Fibroblast of mammary gland (primary cell): ENCODE results near the gene APH1A.

Experiments used
- DNase-seq: peaks from one replicate; pipeline ENCODE4 v3.0.0-alpha.2; 2010; ENCODE audit warnings: low read depth
- H3K4me3 ChIP-seq: 2 replicates; pipeline ENCODE4 v1.5.1; 2011; ENCODE audit warnings: low read depth, mild to moderate bottlenecking, low read length, moderate library complexity; ENCODE audit not compliant: control insufficient read depth
- TF ChIP-seq, protein P1 (sequence below): conservative IDR thresholded peaks from 2 replicates; pipeline ENCODE4 v1.5.1; 2011; ENCODE audit warnings: low read depth, low read length, inconsistent platforms; ENCODE audit not compliant: control insufficient read depth, insufficient read depth

Gene APH1A

DNA sequence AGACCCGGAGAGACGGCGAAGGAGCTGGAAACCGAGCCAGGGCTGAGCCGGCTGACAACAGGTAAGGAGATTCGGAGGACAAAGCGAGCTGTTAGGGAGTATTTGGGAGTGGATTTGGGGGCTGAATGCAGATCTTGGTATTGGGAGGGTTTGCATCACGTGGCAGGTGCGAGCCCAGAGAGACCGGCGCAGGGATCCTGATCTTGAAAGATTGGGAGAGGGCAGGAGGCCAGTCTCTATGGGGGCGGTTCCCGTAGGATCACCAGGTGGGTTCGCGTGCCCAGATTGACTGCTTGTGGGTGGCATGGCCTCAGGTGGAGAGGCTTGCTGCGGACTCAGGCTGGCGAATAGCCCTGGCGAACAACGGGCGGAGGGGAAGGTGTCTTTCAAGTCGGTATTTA lies 13.7 kb upstream of the APH1A start:
- TF ChIP-seq, protein P1, sequence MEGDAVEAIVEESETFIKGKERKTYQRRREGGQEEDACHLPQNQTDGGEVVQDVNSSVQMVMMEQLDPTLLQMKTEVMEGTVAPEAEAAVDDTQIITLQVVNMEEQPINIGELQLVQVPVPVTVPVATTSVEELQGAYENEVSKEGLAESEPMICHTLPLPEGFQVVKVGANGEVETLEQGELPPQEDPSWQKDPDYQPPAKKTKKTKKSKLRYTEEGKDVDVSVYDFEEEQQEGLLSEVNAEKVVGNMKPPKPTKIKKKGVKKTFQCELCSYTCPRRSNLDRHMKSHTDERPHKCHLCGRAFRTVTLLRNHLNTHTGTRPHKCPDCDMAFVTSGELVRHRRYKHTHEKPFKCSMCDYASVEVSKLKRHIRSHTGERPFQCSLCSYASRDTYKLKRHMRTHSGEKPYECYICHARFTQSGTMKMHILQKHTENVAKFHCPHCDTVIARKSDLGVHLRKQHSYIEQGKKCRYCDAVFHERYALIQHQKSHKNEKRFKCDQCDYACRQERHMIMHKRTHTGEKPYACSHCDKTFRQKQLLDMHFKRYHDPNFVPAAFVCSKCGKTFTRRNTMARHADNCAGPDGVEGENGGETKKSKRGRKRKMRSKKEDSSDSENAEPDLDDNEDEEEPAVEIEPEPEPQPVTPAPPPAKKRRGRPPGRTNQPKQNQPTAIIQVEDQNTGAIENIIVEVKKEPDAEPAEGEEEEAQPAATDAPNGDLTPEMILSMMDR, result no peak
- peak overlapping the region; percentile 54 for H3K4me3 ChIP-seq
- no peak for DNase-seq

DNA sequence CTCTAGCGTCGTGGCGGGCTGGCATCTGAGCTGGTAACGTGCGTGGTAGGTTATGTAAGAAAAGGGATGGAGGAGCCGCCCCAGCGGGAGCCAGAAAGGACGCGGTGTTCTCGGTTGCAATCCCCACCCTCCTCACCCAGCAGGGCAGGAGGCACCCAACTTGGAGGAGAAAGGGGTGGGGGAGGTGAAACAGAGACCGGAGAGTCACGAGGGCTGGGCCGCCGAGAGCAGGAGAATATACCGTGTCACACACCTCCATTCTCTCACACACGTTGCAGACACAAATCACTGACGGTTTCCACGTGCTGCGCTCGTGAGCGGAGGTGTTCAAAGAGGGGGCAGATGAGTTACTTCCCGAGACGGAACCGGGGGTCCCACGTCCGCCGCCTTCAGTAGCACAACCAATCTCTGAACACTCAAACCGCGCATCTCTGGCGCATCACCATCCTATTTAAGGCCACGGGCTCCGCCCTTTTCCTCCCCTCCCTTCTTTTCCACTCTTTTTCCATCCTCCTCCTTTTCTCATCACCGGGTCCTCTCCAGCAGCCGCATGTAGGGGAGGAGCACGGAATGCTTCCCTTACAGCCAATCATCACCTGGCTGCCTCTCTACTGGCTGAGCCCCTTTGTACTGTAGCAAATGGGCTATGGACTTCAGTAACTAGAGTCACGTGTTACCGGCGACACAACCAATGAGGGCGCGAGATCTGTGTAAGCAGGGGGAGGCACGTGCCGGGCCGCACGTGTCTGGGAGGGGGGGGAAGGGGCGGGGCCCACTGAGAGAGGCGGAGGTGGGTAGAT lies 13.1 kb upstream of the APH1A start, which contains the start of gene CIART:
Gene CIART (plus strand): TSS at position 797 of the 800 bp plus-strand sequence. CDS start 714 bp downstream, outside the sequence.
- TF ChIP-seq, protein P1, result no peak
- H3K4me3 ChIP-seq, result peak within 1 kb of the TSS; percentile 54
- DNase-seq, result peak; percentile 98

DNA sequence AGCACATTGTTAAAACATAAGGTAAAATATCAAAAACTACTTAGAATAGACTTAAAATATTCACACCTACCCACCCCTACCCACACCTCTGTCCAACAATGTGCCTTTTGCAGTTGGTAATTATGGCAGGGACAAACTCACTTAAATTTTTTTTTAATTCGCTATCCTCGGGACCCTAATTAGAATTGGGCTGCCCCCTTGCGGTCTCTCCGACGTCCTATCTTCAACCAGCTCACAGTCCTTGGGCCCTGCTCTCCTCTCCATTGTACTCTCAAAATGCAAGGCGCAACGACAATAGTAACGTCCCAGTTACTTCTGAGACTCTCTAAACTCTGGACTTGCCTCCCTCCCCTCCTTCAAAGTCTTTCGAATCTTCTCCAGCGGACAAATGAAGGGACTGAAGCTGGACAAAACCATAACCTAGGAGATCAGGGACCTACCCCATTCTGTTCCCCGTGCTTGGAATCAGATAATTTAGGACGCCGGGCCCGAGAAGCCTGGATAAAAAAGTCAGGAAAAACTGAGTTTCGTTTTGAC lies 12.5 kb upstream of the APH1A start:
- TF ChIP-seq, protein P1, result peak; percentile 69
- peak; percentile 71 for DNase-seq
- peak overlapping the region; percentile 54 for H3K4me3 ChIP-seq

DNA sequence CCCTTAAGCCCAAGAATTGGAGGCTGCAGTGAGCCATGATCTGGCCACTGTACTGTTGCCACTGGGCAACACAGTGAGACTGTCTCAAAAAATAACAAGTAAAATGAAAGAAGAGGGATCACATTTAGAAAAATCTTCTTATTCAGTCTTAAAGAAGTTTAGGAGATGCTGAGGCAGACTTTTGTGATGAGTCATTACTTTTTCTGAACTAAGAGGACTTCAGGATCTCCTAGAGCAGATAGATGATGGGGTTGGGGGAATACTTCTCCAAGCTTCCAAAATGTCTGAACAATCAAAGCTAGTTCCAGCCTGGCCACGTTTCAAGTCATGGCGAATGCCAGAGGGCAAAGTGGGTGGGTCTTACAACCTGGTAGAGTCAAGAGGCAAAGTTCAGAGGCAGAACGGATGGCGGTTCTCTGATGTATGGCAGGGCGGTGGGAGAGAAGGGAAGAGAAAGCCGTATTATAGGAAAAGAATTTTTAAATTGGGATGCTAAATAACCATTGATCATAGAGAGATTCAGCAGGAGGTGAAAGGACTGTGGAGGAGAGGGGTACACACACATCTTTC lies 11.4 kb upstream of the APH1A start:
- no peak overlapping the region for H3K4me3 ChIP-seq
- TF ChIP-seq, protein P1, result no peak
- no peak for DNase-seq

DNA sequence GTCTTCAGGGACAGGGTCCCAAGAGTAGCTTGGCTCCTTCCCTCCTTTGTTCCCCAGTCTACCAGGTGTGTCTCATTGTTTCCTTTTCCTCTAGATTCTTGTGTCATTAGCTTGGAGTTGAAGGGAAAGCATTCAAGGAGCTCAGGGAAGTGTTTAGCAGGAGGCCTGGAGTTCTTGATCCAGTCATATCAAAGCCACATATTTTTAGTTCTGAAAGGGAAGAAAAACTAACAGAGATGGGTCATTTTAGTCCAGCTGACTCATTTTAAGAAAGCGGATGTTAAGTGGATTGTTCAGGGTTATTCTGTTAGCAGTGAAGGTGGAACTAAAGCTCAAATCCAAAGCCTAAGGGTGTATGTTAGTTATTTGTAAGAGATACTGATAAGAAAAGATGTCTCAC lies 4.5 kb upstream of the APH1A start:
- DNase-seq, result peak; percentile 28
- TF ChIP-seq, protein P1, result no peak
- no peak overlapping the region for H3K4me3 ChIP-seq

DNA sequence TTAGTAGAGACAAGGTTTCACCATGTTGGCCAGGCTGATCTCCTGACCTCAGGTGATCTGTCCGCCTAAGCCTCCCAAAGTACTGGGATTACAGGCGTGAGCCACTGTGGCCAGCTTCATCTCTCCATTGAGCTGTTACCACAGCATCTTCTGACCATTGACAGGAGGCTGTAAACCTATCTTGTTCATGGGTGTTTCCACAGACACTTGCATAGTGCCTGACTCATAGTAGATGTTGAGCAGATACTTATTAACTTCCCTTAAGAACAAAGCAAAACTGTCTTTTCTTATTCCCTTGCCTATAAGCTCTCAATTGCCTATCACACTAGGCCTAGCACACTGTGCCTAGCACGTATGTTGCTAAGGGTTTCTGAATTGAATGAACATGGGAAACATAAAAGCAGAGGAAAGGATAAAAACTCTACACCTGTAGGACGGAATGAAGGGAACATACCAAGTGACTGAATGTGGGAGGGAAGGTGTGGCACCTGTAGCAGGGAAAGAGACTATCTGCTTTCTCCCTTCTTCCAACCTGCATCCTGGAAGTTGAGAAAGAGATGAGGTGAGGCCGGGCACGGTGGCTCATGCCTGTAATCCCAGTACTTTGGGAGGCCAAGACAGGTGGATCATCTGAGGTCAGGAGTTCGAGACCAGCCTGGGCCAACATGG lies 2.6 kb upstream of the APH1A start:
- no peak overlapping the region for H3K4me3 ChIP-seq
- no peak for DNase-seq
- TF ChIP-seq, protein P1, result no peak
